Subcutaneous abdominal adipose tissue (tissue), 5 donors: ENCODE data around the gene TGFBR3.
A peak's percentile ranks its signal among the peaks of the same experiment; 100 is the strongest.

Experiments used
- H3K27ac ChIP-seq: one replicate; pipeline ENCODE4 v1.7.0; 2013; ENCODE audit warnings: low read depth, mild to moderate bottlenecking, inconsistent platforms, low read length, moderate library complexity
- H3K27me3 ChIP-seq, 5 donors: one replicate each; pipeline ENCODE4 v1.7.0; 2013; ENCODE audit warnings: low read length in 5 of 5, inconsistent platforms in 1 of 5; ENCODE audit not compliant: control insufficient read depth in 5 of 5, insufficient read depth in 4 of 5
- H3K36me3 ChIP-seq, 5 donors: one replicate each; pipeline ENCODE4 v1.7.0; 2013; ENCODE audit warnings: low read length in 5 of 5; ENCODE audit not compliant: control insufficient read depth in 5 of 5, insufficient read depth in 5 of 5
- H3K4me1 ChIP-seq, 5 donors: one replicate each; pipeline ENCODE4 v1.7.0; 2013; ENCODE audit warnings: low read length in 5 of 5, mild to moderate bottlenecking in 3 of 5, moderate library complexity in 1 of 5; ENCODE audit not compliant: control insufficient read depth in 5 of 5, insufficient read depth in 5 of 5
- H3K4me3 ChIP-seq, 5 donors: one replicate each; pipeline ENCODE4 v1.7.0; 2013; ENCODE audit warnings: low read length in 5 of 5, low read depth in 1 of 5
- H3K9ac ChIP-seq, 5 donors: one replicate each; pipeline ENCODE4 v1.7.0; 2013; ENCODE audit warnings: low read length in 5 of 5, mild to moderate bottlenecking in 4 of 5, moderate library complexity in 3 of 5
- H3K9me3 ChIP-seq, 5 donors: one replicate each; pipeline ENCODE4 v1.7.0; 2013; ENCODE audit warnings: low read length in 5 of 5; ENCODE audit not compliant: control insufficient read depth in 5 of 5
- donor health status: healthy.
- donor health status: healthy.
- donor health status: healthy.
- donor health status: healthy.
- donor health status: healthy.

TGFBR3 gene

GRCh38 chr1:91805311-91805801, 80.6 kb downstream of the TGFBR3 start:
- no peaks in the 10 kb centered on the region for H3K36me3 ChIP-seq
- peaks cover 6 to 83% (median 66%) of the 10 kb centered on the region in 5 donors for H3K4me1 ChIP-seq
- peak overlapping the region; percentile 52 for H3K27ac ChIP-seq
- H3K27me3 ChIP-seq: no peaks in the 10 kb centered on the region
- no peak overlapping the region for H3K4me3 ChIP-seq
- no peaks in the 10 kb centered on the region for H3K9me3 ChIP-seq
- H3K9ac ChIP-seq: peak overlapping the region in 1 of 5 donors; percentile 27

DNA sequence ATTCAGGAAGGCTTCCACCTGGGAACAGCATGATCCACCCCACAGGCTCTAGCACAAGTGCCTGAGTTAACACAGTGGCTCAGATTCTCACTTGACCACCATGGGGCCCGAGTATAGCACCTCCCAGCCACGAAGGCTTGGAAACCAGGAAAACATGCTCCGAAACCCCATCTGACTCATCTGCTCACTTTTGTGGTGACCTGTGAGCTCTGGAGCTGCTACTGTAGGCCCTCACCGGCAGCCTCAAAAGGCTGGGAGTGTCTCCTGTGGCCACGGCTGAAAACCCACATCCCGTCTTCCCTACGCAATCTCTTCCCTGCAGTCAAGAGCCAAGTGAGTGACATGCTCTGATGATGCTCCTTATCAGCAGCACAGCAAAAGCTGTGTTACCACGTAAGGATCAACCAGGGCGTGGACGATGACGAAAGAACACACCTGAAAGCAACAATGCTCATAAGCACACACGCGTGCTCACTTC, 81.4 kb downstream of the TGFBR3 start:
- Histone ChIP-seq H3K9me3 (no peaks in the 10 kb centered on the region), H3K27ac (peak overlapping the region; percentile 52), H3K36me3 (no peaks in the 10 kb centered on the region), H3K27me3 (no peaks in the 10 kb centered on the region), H3K9ac (peak overlapping the region in 1 of 5 donors; percentile 1), H3K4me3 (no peak overlapping the region), H3K4me1 (peaks cover 6 to 82% (median 65%) of the 10 kb centered on the region in 5 donors)

- H3K36me3 ChIP-seq: no peaks in the 10 kb centered on the region
- H3K4me3 ChIP-seq: no peak overlapping the region
- peak overlapping the region in 1 of 5 donors; percentile 1 for H3K9ac ChIP-seq
- H3K27ac ChIP-seq: peak overlapping the region; percentile 52
- H3K9me3 ChIP-seq: no peaks in the 10 kb centered on the region
- H3K27me3 ChIP-seq: no peaks in the 10 kb centered on the region
- peaks cover 6 to 82% (median 66%) of the 10 kb centered on the region in 5 donors for H3K4me1 ChIP-seq
These were observed 82.0 kb downstream of the TGFBR3 start for GRCh38 chr1:91803847-91804545.

- Histone ChIP-seq H3K27me3 (no peaks in the 10 kb centered on the region), H3K36me3 (no peaks in the 10 kb centered on the region), H3K9me3 (no peaks in the 10 kb centered on the region), H3K27ac (peak overlapping the region; percentile 52), H3K4me3 (no peak overlapping the region), H3K9ac (no peak overlapping the region), H3K4me1 (peaks cover 12 to 85% (median 74%) of the 10 kb centered on the region in 5 donors)
These were observed 82.8 kb downstream of the TGFBR3 start for GRCh38 chr1:91803123-91803522.

GRCh38 chr1:91801496-91802115, 84.3 kb downstream of the TGFBR3 start:
- peaks cover 0 to 6% (median 5%) of the 10 kb centered on the region in 5 donors for H3K36me3 ChIP-seq
- H3K9me3 ChIP-seq: no peaks in the 10 kb centered on the region
- H3K27ac ChIP-seq: peak overlapping the region; percentile 42
- no peaks in the 10 kb centered on the region for H3K27me3 ChIP-seq
- H3K9ac ChIP-seq: peak overlapping the region in 1 of 5 donors; percentile 26
- peaks cover 12 to 78% (median 75%) of the 10 kb centered on the region in 5 donors for H3K4me1 ChIP-seq
- no peak overlapping the region for H3K4me3 ChIP-seq

GRCh38 chr1:91799863-91800262, 86.1 kb downstream of the TGFBR3 start:
- H3K4me1 ChIP-seq: peaks cover 12 to 75% (median 64%) of the 10 kb centered on the region in 5 donors
- no peak overlapping the region for H3K27ac ChIP-seq
- H3K27me3 ChIP-seq: no peaks in the 10 kb centered on the region
- H3K9ac ChIP-seq: no peak overlapping the region
- H3K4me3 ChIP-seq: no peak overlapping the region
- no peaks in the 10 kb centered on the region for H3K9me3 ChIP-seq
- H3K36me3 ChIP-seq: peaks cover 5 to 13% (median 11%) of the 10 kb centered on the region in 5 donors

DNA sequence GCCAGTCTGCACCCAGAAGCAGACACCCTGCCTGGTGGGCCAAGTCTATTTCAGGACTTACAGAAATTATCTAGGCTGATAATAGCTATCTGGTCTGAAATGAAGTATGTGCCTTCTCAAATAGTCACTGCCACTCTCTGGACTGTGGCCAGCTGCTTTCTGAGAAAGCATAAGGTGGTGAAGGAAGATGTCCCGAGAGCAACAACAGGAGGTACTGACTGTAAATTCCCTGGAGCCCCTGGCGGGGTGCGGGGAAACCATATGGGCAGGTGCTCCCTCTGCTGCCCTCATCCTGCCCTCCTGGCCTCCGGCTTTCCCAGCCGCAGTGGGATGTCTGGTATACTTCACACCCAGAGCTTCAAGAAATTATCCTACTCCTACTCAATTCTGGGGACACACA, 86.8 kb downstream of the TGFBR3 start:
- Histone ChIP-seq H3K4me1 (peaks cover 10 to 68% (median 57%) of the 10 kb centered on the region in 5 donors), H3K27me3 (no peaks in the 10 kb centered on the region), H3K36me3 (peaks cover 5 to 18% (median 11%) of the 10 kb centered on the region in 5 donors), H3K27ac (peak overlapping the region; percentile 79), H3K9me3 (no peaks in the 10 kb centered on the region), H3K4me3 (no peak overlapping the region), H3K9ac (no peak overlapping the region)

GRCh38 chr1:91798740-91799139, 87.2 kb downstream of the TGFBR3 start:
- no peaks in the 10 kb centered on the region for H3K9me3 ChIP-seq
- peaks cover 10 to 64% (median 53%) of the 10 kb centered on the region in 5 donors for H3K4me1 ChIP-seq
- H3K36me3 ChIP-seq: peaks cover 5 to 18% (median 11%) of the 10 kb centered on the region in 5 donors
- H3K4me3 ChIP-seq: no peak overlapping the region
- H3K27ac ChIP-seq: peak overlapping the region; percentile 79
- H3K9ac ChIP-seq: no peak overlapping the region
- no peaks in the 10 kb centered on the region for H3K27me3 ChIP-seq

- no peak overlapping the region for H3K4me3 ChIP-seq
- H3K9me3 ChIP-seq: no peaks in the 10 kb centered on the region
- no peak overlapping the region for H3K9ac ChIP-seq
- no peaks in the 10 kb centered on the region for H3K27me3 ChIP-seq
- H3K36me3 ChIP-seq: peaks cover 5 to 18% (median 11%) of the 10 kb centered on the region in 5 donors
- peak overlapping the region; percentile 79 for H3K27ac ChIP-seq
- peaks cover 9 to 59% (median 48%) of the 10 kb centered on the region in 5 donors for H3K4me1 ChIP-seq
These were observed 87.7 kb downstream of the TGFBR3 start for GRCh38 chr1:91798241-91798648.

GRCh38 chr1:91797164-91797563, 88.8 kb downstream of the TGFBR3 start:
- peak overlapping the region; percentile 79 for H3K27ac ChIP-seq

More at GRCh38 chr1:91797164-91797563, 88.8 kb downstream of the TGFBR3 start:
- peaks cover 6 to 61% (median 49%) of the 10 kb centered on the region in 5 donors for H3K4me1 ChIP-seq
- peak overlapping the region in 1 of 5 donors; percentile 6 for H3K9ac ChIP-seq
- H3K27me3 ChIP-seq: no peaks in the 10 kb centered on the region
- H3K4me3 ChIP-seq: no peak overlapping the region
- no peaks in the 10 kb centered on the region for H3K9me3 ChIP-seq
- H3K36me3 ChIP-seq: peaks cover 5 to 18% (median 11%) of the 10 kb centered on the region in 5 donors
